ENCODE data around the gene SLC38A7.

SLC38A7 gene

DNA sequence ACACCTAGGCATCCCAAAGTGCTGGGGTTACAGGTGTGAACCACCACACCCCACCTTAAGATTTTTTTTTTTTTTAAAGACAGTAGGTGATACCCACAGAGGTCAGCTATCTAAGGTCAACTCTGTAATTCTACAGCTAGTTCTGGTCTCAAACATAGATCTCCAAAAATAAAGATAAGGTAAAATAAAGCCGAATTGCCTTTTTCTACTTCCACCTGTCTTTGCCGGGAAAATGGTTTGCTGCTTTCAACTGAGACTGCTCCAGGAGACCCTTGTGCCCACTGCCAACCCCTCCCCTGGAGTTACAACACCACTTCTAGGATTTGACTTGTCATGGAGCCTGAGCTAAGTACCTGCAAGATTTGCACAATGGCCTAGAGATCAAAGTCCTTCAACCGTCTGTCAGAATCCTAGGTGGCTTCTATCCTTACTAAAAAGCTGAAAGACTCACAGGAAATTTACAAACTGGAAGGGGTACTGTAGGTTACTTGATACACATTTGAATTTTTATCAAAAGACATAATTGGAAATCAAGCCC, 50.2 kb downstream of the SLC38A7 start:
- no peak for DNase-seq

DNA sequence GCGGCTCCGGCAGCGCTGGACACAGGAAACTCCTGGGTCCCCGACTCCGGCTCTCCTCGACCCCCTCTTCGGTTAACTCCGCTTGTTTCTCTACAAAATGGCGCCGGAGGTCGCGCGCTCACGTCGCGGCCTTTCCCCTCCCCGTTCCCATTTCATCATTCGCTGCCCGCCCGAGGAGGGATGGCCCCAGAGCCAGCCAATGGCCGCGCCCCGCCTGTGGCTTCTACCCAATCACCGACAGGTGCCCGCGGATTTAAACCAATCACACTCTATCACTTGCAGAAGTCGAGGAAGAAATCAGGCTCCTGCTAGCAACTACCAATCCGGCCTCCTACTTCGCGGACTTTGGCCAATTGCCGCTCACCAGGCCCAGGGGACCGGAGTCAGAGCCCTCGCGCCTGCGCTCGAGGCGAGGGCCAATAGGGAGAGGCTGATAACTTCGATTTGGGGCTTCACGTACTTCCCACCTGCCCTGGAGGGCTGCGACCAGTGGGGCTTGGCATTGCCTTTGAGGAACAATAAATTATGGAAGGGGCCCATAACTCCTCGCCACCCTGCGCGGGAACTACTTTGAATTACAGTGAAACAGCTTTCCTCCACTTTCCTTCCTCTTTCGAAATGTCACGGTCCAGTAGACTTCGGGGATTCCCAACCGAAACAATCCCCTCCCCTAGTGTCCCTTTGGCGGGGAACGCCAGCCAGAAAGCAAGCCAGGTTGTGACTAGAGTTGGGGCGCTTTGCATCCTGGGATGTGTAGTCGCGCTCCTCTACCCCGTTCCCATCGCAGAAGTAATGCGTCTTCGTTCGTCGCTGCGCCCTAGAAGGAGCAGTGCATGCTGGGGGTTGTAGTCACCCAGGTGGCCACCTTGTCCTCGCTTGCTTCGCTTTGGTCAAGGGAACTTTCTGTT, 54.6 kb downstream of the SLC38A7 start, which contains the start of gene CNOT1:
CNOT1 (minus strand) TSS at position 94 of the 908 bp plus-strand sequence. CDS start 30,489 bp downstream, outside the sequence.
- DNase-seq: peak; percentile 98

DNA sequence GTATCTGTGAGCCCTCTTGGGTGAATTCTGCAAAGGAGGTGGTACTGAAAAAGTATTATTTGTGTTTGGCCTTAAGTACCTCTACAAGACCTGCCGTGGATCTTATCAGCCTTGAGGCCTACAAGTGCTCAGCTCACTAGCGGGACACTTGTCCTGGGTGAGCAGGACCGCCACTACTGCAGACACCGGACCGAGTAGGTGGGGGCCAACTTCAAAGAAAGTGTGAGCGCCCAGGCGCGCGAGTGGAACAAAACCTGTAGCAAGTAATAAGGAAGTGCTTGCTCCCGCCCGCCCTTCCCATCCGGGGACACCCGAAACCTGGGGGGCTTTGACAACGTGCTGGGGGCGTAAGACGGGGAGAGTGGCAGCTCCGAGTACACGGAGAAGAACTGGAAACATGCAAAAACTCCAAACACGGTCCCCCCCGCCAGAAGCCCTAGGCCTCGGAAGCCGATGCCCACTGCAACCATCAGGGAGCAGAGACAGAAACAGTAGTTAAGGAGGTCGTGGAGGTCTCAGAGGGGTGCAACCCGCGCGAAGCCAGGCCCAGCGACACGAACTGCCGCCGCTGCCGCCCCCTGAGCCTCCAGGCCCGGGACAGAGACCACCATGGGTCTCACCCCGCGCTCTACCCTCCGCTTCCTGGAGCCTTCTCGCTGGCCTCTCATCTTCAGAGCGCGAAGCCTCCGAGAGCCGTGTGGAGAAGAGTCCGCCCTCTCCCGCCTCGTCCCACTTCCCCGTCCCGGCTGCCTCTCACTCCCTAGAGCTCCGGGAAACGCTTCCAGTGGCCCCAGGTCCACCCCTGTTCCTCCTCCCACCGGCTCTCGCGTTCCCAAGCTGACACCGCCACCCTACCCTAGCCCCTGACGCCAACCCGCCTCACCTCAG, 55.5 kb downstream of the SLC38A7 start:
- DNase-seq: peak; percentile 33

DNA sequence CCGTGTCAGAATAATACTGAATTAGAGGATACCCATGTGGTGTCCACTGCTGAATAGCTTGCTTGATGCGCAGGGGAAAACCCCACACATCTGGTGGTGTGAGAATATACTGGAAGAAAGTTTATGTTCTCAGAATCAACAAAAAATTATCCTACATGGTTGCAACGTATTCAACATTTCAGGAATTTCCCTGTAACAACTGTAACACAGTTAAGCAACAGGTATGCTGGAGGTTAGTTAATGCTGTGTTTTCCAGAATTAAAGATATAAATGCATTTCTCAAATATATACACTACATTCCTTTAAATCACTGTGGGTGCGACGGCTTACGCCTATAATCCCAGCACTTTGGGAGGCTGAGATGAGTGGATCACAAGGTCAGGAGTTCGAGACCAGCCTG, 60.4 kb downstream of the SLC38A7 start:
- no peak for DNase-seq

DNA sequence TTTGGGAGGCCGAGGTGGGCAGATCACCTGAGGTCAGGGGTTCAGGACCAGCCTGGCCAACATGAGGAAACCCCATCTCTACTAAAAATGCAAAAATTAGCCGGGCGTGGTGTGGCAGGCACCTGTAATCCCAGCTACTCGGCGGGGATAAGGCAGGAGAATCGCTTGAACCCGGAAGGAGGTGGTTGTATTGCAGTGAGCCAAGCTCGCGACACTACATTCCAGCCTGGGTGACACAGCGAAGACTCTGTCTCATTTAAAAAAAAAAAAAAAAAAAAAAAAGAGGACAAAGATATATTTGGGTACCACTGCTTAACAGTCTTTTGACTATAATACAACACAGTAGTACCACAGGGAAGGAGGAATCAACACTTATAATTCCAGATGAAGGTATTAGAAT, 64.2 kb downstream of the SLC38A7 start:
- no peak for DNase-seq

DNA sequence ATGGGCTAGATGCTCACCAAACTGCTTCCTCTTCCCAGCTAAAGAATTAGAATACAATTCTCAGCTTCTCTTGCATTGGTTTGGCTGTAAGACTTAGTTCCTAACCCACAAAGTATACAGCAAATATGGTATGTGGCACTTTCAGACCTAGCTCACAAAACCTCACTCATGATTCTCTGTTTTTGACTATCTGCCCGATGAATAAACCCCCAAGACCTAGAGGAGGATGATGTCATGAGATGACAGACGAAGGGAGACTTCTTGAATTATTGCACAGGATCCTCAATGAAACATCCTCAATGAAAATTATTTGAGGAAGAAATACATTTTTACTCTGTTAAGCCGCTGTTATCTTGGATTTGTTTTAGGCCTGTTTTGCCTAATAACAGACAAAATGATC, 69.3 kb downstream of the SLC38A7 start:
- no peak for DNase-seq

Data from stimulated activated naive CD4-positive, alpha-beta T cell treated with Interleukin-2 at 50 U/mL for 16 hours (primary cell).